Lower lobe of right lung (tissue), 2 donors: ENCODE data around the gene TMPRSS3. TPM values are rescaled to one million over a fixed set of nuclear protein-coding genes. Genes with fewer than 3 reads are reported as not detected.

ENCODE experiments used
- ATAC-seq, 2 donors: fragments of 200-7000 bp; cut with Tn5 transposase; one replicate each; pipeline ENCODE4 v1.9.1; 2020 to 2022; ENCODE audit warnings: mild to moderate bottlenecking in 2 of 2, moderate library complexity in 2 of 2
- DNase-seq: peaks from one replicate; pipeline ENCODE4 v3.0.0-alpha.2; 2020
- H3K27ac ChIP-seq: fragments of 200-600 bp; one replicate; pipeline ENCODE4 v1.8.0; 2022
- H3K27me3 ChIP-seq: fragments of 200-600 bp; one replicate; pipeline ENCODE4 v1.8.0; 2022; ENCODE audit warnings: low read depth
- H3K36me3 ChIP-seq: fragments of 200-600 bp; one replicate; pipeline ENCODE4 v1.8.0; 2022; ENCODE audit warnings: mild to moderate bottlenecking
- H3K4me1 ChIP-seq: fragments of 200-600 bp; one replicate; pipeline ENCODE4 v1.8.0; 2022
- H3K4me3 ChIP-seq: fragments of 200-600 bp; one replicate; pipeline ENCODE4 v1.8.0; 2022; ENCODE audit warnings: mild to moderate bottlenecking
- H3K9me3 ChIP-seq: fragments of 200-600 bp; one replicate; pipeline ENCODE4 v1.8.0; 2022
- intact Hi-C: fragments of 100-400 bp; cut with DNase I; formaldehyde crosslinking; loops from one replicate; pipeline ENCODE4 v1.11.0; 2022
- total RNA-seq: library from RNA; stranded (reverse); fragmentation: NEBNext Ultra II Directional; extraction: Animal tissue kit (Norgen Biotek cat#: 25700); gene quantifications from one replicate; pipeline ENCODE4 v1.2.1, GENCODE V29; 2021
- TF ChIP-seq, protein P1 (sequence below): fragments of 200-600 bp; IDR thresholded peaks from one replicate; pipeline ENCODE4 v1.8.0; 2022; ENCODE audit warnings: antibody characterized with exemption, mild to moderate bottlenecking
- donor health status: DM: no; HTN: yes; CAD: no; lungs with severe emphysema.

TMPRSS3 gene
- total RNA-seq, 1 donor from 2014 or later, result 3.8 TPM

GRCh38 chr21:42349420-42350317 lies 46.2 kb downstream of the TMPRSS3 start:
- H3K27ac ChIP-seq, result no peak overlapping the region
- DNase-seq (no peak), ATAC-seq (no peak)
- H3K27me3 ChIP-seq, result peaks cover 5% of the 10 kb centered on the region
- H3K36me3 ChIP-seq, result no peaks in the 10 kb centered on the region
- TF ChIP-seq, protein P1, sequence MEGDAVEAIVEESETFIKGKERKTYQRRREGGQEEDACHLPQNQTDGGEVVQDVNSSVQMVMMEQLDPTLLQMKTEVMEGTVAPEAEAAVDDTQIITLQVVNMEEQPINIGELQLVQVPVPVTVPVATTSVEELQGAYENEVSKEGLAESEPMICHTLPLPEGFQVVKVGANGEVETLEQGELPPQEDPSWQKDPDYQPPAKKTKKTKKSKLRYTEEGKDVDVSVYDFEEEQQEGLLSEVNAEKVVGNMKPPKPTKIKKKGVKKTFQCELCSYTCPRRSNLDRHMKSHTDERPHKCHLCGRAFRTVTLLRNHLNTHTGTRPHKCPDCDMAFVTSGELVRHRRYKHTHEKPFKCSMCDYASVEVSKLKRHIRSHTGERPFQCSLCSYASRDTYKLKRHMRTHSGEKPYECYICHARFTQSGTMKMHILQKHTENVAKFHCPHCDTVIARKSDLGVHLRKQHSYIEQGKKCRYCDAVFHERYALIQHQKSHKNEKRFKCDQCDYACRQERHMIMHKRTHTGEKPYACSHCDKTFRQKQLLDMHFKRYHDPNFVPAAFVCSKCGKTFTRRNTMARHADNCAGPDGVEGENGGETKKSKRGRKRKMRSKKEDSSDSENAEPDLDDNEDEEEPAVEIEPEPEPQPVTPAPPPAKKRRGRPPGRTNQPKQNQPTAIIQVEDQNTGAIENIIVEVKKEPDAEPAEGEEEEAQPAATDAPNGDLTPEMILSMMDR, result no peak
- no peaks in the 10 kb centered on the region for H3K9me3 ChIP-seq
- H3K4me3 ChIP-seq, result no peak overlapping the region
- intact Hi-C loops, result no loop called here
- H3K4me1 ChIP-seq, result no peaks in the 10 kb centered on the region

DNA sequence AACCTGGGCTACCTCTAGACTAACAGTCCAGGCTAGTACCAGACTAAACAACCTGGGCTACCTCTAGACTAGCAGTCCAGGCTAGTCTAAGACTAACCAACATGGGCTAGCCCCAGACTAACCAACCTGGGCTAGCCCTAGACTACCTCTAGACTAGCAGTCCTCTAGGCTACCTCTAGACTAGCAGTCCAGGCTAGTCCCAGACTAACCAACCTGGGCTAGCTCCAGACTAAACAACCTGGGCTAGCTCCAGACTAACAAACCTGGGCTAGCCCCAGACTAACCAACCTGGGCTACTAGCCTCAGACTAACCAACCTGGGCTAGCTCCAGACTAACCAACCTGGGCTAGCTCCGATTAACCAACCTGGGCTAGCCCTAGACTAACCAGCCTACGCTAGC lies 47.1 kb downstream of the TMPRSS3 start:
- intact Hi-C loops, result no loop called here
- no peak overlapping the region for H3K4me3 ChIP-seq
- ATAC-seq (no peak), DNase-seq (no peak)
- H3K36me3 ChIP-seq, result no peaks in the 10 kb centered on the region
- TF ChIP-seq, protein P1, result no peak
- no peak overlapping the region for H3K27ac ChIP-seq
- no peaks in the 10 kb centered on the region for H3K4me1 ChIP-seq
- H3K27me3 ChIP-seq, result peaks cover 5% of the 10 kb centered on the region
- H3K9me3 ChIP-seq, result no peaks in the 10 kb centered on the region

DNA sequence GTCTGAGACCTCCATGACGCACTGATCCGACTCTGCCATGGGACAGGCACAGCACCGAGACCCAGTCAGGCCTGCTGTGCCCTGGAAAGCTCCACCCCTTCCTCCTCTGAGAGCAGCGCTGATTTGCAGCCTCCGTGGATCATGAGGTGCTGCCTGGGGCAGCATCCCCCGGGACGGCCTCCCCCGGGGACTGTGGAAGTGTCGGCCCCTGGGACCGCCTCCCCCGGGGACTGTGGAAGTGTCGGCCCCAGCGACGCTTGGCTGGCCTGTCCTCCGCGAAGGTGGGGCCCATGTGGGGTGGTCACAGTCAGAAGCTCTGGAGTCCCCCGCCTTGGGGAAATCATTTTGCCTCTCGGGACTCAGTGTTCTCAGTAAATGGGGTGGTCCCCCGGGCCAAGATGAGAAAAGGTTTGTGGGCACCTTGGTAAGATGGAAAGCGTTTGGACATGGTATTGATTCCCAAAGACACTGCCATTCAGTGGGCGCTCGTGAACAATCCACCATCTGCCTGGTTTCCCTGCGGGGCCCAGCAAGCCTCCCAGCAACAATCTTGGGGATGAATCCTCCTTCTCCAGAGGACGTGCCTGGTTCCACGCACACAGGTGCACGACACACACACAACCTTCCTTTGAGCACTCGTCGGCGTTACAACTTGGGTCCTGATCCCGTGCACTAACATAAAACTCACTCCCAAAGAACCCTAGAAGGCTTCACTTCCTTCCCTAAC lies 48.1 kb downstream of the TMPRSS3 start:
- no peak overlapping the region for H3K27ac ChIP-seq
- TF ChIP-seq, protein P1, result no peak
- intact Hi-C loops, result no loop called here
- no peaks in the 10 kb centered on the region for H3K9me3 ChIP-seq
- no peak for ATAC-seq
- H3K4me3 ChIP-seq, result no peak overlapping the region
- peaks cover 5% of the 10 kb centered on the region for H3K27me3 ChIP-seq
- no peaks in the 10 kb centered on the region for H3K4me1 ChIP-seq
- DNase-seq, result no peak
- no peaks in the 10 kb centered on the region for H3K36me3 ChIP-seq

DNA sequence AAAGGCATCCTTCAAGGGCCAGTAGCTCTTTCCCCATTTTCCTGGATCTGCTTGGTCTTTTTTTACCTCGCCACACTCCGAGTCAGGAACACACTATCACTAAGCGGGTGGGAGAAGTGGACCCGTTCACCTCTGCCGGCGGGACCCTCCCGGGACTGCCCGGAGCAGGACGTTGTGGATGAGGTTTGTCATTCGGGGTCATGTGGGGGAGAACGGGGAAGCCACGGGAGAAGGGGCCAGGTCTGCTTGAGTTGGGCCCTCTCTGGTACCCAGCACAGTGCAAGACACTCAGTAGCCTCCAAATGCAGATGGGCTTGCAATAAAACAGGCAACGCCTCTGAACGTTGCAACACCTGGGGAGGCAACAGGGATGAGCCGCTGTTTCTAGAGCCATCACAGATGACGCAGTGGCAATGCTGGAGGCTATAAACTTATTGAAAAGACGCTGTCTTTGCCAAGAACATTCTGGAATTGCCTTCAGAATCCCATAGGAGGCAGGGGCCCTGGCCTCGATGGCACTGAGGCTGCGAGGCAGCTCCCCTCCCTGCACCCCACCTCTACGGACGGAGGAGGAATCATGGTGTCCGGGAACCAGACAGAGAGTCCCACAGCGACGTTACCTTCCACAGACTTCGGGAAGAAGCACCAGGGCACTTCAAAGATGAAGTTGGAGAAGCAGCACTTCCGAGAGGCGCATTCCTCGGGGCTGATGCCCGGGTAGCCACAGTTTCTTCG lies 48.8 kb downstream of the TMPRSS3 start:
- ATAC-seq (no peak), DNase-seq (no peak)
- TF ChIP-seq, protein P1, result no peak
- H3K27me3 ChIP-seq, result peaks cover 5% of the 10 kb centered on the region
- no peaks in the 10 kb centered on the region for H3K9me3 ChIP-seq
- intact Hi-C loops, result no loop called here
- no peak overlapping the region for H3K4me3 ChIP-seq
- H3K27ac ChIP-seq, result no peak overlapping the region
- no peaks in the 10 kb centered on the region for H3K36me3 ChIP-seq
- no peaks in the 10 kb centered on the region for H3K4me1 ChIP-seq

DNA sequence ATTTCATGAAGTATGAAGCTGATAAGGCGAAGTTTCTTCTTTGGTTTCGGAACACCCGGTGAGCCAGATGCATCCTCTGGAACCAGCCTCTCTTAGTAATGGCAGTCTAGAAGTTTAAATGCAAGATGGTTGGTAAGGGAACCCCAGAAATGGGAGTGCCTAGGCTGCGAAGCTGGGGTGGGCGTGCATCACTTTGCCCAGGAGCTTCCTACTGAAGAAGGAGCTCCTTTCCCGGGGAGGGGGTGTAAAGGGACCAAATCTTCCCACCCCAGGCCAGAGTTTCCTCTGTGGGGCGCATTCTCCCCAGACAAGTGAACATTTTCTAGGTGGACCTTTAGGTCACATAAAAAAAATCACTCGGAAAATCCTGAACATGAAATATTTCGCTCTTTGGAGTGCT lies 49.4 kb downstream of the TMPRSS3 start:
- H3K27ac ChIP-seq, result no peak overlapping the region
- intact Hi-C loops, result no loop called here
- H3K9me3 ChIP-seq, result no peaks in the 10 kb centered on the region
- DNase-seq, result no peak
- H3K27me3 ChIP-seq, result peaks cover 5% of the 10 kb centered on the region
- TF ChIP-seq, protein P1, result no peak
- ATAC-seq, result no peak
- no peaks in the 10 kb centered on the region for H3K4me1 ChIP-seq
- H3K4me3 ChIP-seq, result no peak overlapping the region
- H3K36me3 ChIP-seq, result no peaks in the 10 kb centered on the region
